Fibroblast of the aortic adventitia (primary cell): ENCODE data around the gene IRF5. TPM values are rescaled to one million over a fixed set of nuclear protein-coding genes. Genes with fewer than 3 reads are reported as not detected.

Source experiments
- DNase-seq: peaks from one replicate; pipeline ENCODE4 v3.0.0-alpha.2; 2010; ENCODE audit warnings: low read depth
- H3K4me3 ChIP-seq: 2 replicates; pipeline ENCODE4 v1.5.1; 2011; ENCODE audit warnings: low read depth, mild to moderate bottlenecking, control low read depth, low read length, moderate library complexity
- small RNA-seq: library from RNA; depleted of rRNA; stranded (forward); fragments of <200 nt; gene quantifications from one replicate; pipeline ENCODE3, GENCODE V24; 2012
- total RNA-seq: library from RNA; depleted of rRNA; stranded (reverse); fragments of >200 nt; gene quantifications from 2 replicates; pipeline ENCODE4 v1.2.3, GENCODE V29; 2012; ENCODE audit warnings: low replicate concordance
- TF ChIP-seq, protein P1 (sequence below): IDR thresholded peaks from 2 replicates; pipeline ENCODE4 v1.5.1; 2011; ENCODE audit warnings: mild to moderate bottlenecking, low read length, control low read depth, inconsistent platforms; ENCODE audit not compliant: insufficient read depth

Gene IRF5
- total RNA-seq, 1 donor, result not detected

DNA sequence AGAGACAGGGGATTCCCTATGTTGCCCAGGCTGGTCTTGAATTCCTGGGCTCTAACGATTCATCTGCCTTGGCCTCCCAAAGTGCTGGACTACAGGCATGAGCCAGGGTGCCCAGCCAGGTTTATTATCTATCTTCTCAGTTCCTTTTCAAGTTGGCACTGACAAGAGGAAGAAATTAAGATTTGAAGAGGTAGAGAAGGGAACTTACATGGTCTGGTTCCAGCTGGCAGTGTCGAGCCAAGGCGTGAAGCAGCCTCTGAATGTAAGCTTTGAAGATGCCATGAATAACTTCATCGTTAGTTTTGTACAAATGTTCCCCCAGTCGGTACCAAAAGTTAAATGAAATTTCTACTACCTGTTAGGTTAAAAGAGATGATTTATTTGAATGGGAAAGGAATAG is 59.5 kb downstream of the IRF5 start:
- TF ChIP-seq, protein P1, sequence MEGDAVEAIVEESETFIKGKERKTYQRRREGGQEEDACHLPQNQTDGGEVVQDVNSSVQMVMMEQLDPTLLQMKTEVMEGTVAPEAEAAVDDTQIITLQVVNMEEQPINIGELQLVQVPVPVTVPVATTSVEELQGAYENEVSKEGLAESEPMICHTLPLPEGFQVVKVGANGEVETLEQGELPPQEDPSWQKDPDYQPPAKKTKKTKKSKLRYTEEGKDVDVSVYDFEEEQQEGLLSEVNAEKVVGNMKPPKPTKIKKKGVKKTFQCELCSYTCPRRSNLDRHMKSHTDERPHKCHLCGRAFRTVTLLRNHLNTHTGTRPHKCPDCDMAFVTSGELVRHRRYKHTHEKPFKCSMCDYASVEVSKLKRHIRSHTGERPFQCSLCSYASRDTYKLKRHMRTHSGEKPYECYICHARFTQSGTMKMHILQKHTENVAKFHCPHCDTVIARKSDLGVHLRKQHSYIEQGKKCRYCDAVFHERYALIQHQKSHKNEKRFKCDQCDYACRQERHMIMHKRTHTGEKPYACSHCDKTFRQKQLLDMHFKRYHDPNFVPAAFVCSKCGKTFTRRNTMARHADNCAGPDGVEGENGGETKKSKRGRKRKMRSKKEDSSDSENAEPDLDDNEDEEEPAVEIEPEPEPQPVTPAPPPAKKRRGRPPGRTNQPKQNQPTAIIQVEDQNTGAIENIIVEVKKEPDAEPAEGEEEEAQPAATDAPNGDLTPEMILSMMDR, result no peak
- no peak for DNase-seq
- H3K4me3 ChIP-seq, result no peak overlapping the region

Small RNA genes within 50 kb of the gene (small RNA-seq; reads per million reads assigned to genes)
- not detected for gene RN7SL306P

Other genes starting within 250 kb of the IRF5 start
- gene CALU, start 198.6 kb upstream of the IRF5 start, total RNA-seq, result 624 and 625 TPM in 2 replicates
- gene OPN1SW, start 162.1 kb upstream of the IRF5 start, total RNA-seq, result not detected in 2 replicates
- gene CCDC136, start 146.0 kb upstream of the IRF5 start, total RNA-seq, result 9.9 and 15.7 TPM in 2 replicates
- 43.7 and 193 TPM in 2 replicates for gene FLNC, start 107.5 kb upstream of the IRF5 start, total RNA-seq
- 6.1 and 76.7 TPM in 2 replicates for gene ATP6V1F, start 75.1 kb upstream of the IRF5 start, total RNA-seq
- 0.09 and 1.6 TPM in 2 replicates for gene KCP, start 27.2 kb upstream of the IRF5 start, total RNA-seq
- 56.7 and 63.3 TPM in 2 replicates for gene TNPO3, start 117.2 kb downstream of the IRF5 start, total RNA-seq
- gene TSPAN33, start 206.8 kb downstream of the IRF5 start, total RNA-seq, result not detected in 2 replicates